NCI-H345 treated with DMSO at 0.1 percent for 48 hours (cell line): ENCODE results near the gene TSPAN11.

Experiments used
- DNase-seq: peaks from one replicate; lab custom pipeline; 2025; ENCODE audit not compliant: unreplicated experiment; lab: John Stamatoyannopoulos, UW

The TSPAN11 gene

GRCh38 chr12:30959110-30959710 is 32.7 kb downstream of the TSPAN11 start:
- DNase-seq = no peak

GRCh38 chr12:30959778-30960177 is 33.2 kb downstream of the TSPAN11 start:
- no peak for DNase-seq

- DNase-seq = no peak
These were observed 34.5 kb downstream of the TSPAN11 start for GRCh38 chr12:30961030-30961429.

GRCh38 chr12:30962047-30962446 is 35.5 kb downstream of the TSPAN11 start:
- DNase-seq = no peak

- no peak for DNase-seq
These were observed 37.4 kb downstream of the TSPAN11 start for GRCh38 chr12:30963709-30964564.

GRCh38 chr12:30964896-30965612 is 38.5 kb downstream of the TSPAN11 start:
- DNase-seq = no peak

- DNase-seq = no peak
These were observed 39.1 kb downstream of the TSPAN11 start for GRCh38 chr12:30965613-30965985.

- DNase-seq = no peak
These were observed 40.5 kb downstream of the TSPAN11 start for GRCh38 chr12:30967026-30967425.

- no peak for DNase-seq
These were observed 41.7 kb downstream of the TSPAN11 start for GRCh38 chr12:30968211-30968610.

GRCh38 chr12:30969006-30969405 is 42.5 kb downstream of the TSPAN11 start:
- no peak for DNase-seq

GRCh38 chr12:30969606-30970395 is 43.3 kb downstream of the TSPAN11 start:
- DNase-seq = no peak

- no peak for DNase-seq
These were observed 44.1 kb downstream of the TSPAN11 start for GRCh38 chr12:30970559-30971197.

- no peak for DNase-seq
These were observed 45.5 kb downstream of the TSPAN11 start for GRCh38 chr12:30972035-30972434.

GRCh38 chr12:30973175-30973574 is 46.6 kb downstream of the TSPAN11 start:
- no peak for DNase-seq

GRCh38 chr12:30973830-30974229 is 47.3 kb downstream of the TSPAN11 start:
- no peak for DNase-seq

- DNase-seq = no peak
These were observed 48.4 kb downstream of the TSPAN11 start for GRCh38 chr12:30974746-30975500.

GRCh38 chr12:30975581-30975980 is 49.0 kb downstream of the TSPAN11 start:
- DNase-seq = no peak

- DNase-seq = no peak
These were observed 49.7 kb downstream of the TSPAN11 start for GRCh38 chr12:30976206-30976605.

GRCh38 chr12:30977124-30977523 is 50.6 kb downstream of the TSPAN11 start:
- DNase-seq = no peak
